Spinal cord (tissue), 10 donors: ENCODE results near the gene PEX1. TPM values are rescaled to one million over a fixed set of nuclear protein-coding genes. Genes with fewer than 3 reads are reported as not detected.
"Not testable (repeated sequence)": the region's sequence is repeated elsewhere in the genome, so short reads cannot be mapped to it uniquely, and the experiment has no call there.

Experiments
- DNase-seq, 6 donors: peaks; one replicate each; pipeline versions ENCODE4 v3.0.0 to v3.0.0-alpha.2; 2013 to 2015; ENCODE audit warnings: low spot score in 6 of 6, low read depth in 4 of 6
- H3K27ac ChIP-seq: one replicate; pipeline ENCODE4 v1.5.1; 2013; ENCODE audit warnings: low read depth, low read length, control low read depth
- H3K27me3 ChIP-seq: one replicate; pipeline ENCODE4 v1.6.1; 2013; ENCODE audit warnings: low read length; ENCODE audit not compliant: control insufficient read depth, insufficient read depth
- H3K36me3 ChIP-seq: one replicate; pipeline ENCODE4 v1.6.1; 2013; ENCODE audit warnings: low read length; ENCODE audit not compliant: control insufficient read depth, insufficient read depth
- H3K4me1 ChIP-seq: one replicate; pipeline ENCODE4 v1.6.1; 2013; ENCODE audit warnings: low read length; ENCODE audit not compliant: control insufficient read depth, insufficient read depth
- H3K4me3 ChIP-seq: one replicate; pipeline ENCODE4 v1.5.1; 2013; ENCODE audit warnings: low read depth, low read length, control low read depth
- H3K9me3 ChIP-seq: one replicate; pipeline ENCODE4 v1.6.1; 2013; ENCODE audit warnings: low read length; ENCODE audit not compliant: control insufficient read depth, insufficient read depth
- WGBS: methylation state at CpG from one replicate; pipeline ENCODE4 v1.1.5; 2013; ENCODE audit warnings: missing lambda C conversion rate; ENCODE audit not compliant: insufficient coverage; 5-methylcytosine and 5-hydroxymethylcytosine counted together
- polyA plus RNA-seq, 2 donors: library from polyadenylated mRNA; unstranded; fragments of 120-200 nt; gene quantifications; one replicate each; pipeline ENCODE4 v1.2.1, GENCODE V29; 2013; ENCODE audit not compliant: insufficient read length in 2 of 2
- total RNA-seq, 2 donors: library from RNA; depleted of rRNA in 1 of 2; stranded (reverse); fragments of 120-200 nt in 1 of 2; fragments of >200 nt in 1 of 2; gene quantifications; one replicate each; pipeline versions ENCODE4 v1.2.3 to v1.2.4, GENCODE V29; 2013 to 2014
- donor health status: healthy.

The PEX1 gene
- total and polyA plus RNA-seq, 4 donors, result 27.3 to 46.4 (median 36.1) TPM

- WGBS, result 95% methylated on average over 2 of the region's 2 CpGs
- no peaks in the 10 kb centered on the region for H3K9me3 ChIP-seq
- H3K27me3 ChIP-seq, result no peaks in the 10 kb centered on the region
- peaks cover 9% of the 10 kb centered on the region for H3K36me3 ChIP-seq
- H3K4me1 ChIP-seq, result no peaks in the 10 kb centered on the region
- H3K4me3 ChIP-seq, result no peak overlapping the region
- no peak overlapping the region for H3K27ac ChIP-seq
- DNase-seq, result no peak
Measured at GRCh38 chr7:92485267-92485892, 42.9 kb downstream of the PEX1 start.

- 96% methylated on average over 6 of the region's 6 CpGs for WGBS
- DNase-seq, H3K36me3 ChIP-seq, H3K27ac ChIP-seq, H3K4me3 ChIP-seq, H3K27me3 ChIP-seq, H3K9me3 ChIP-seq, H3K4me1 ChIP-seq: not testable (repeated sequence)
Measured at GRCh38 chr7:92484226-92484625, 44.1 kb downstream of the PEX1 start.

GRCh38 chr7:92483624-92484023 is 44.7 kb downstream of the PEX1 start:
- H3K4me3 ChIP-seq, H3K4me1 ChIP-seq, H3K36me3 ChIP-seq, H3K9me3 ChIP-seq, DNase-seq, H3K27ac ChIP-seq, H3K27me3 ChIP-seq: not testable (repeated sequence)
- WGBS, result 62% methylated on average over 3 of the region's 6 CpGs

GRCh38 chr7:92479146-92479545 is 49.2 kb downstream of the PEX1 start:
- H3K27me3 ChIP-seq, DNase-seq, H3K9me3 ChIP-seq, H3K27ac ChIP-seq, H3K4me3 ChIP-seq, H3K4me1 ChIP-seq, H3K36me3 ChIP-seq: not testable (repeated sequence)
- 94% methylated on average over 2 of the region's 4 CpGs for WGBS

- no peaks in the 10 kb centered on the region for H3K27me3 ChIP-seq
- H3K36me3 ChIP-seq, result peaks cover 5% of the 10 kb centered on the region
- no peak overlapping the region for H3K4me3 ChIP-seq
- WGBS, result 100% methylated on average over 3 of the region's 4 CpGs
- no peaks in the 10 kb centered on the region for H3K4me1 ChIP-seq
- no peak overlapping the region for H3K27ac ChIP-seq
- no peaks in the 10 kb centered on the region for H3K9me3 ChIP-seq
- no peak for DNase-seq
Measured at GRCh38 chr7:92478711-92479110, 49.6 kb downstream of the PEX1 start.

GRCh38 chr7:92478095-92478494 is 50.2 kb downstream of the PEX1 start:
- DNase-seq, result no peak
- Histone ChIP-seq H3K36me3 (peaks cover 5% of the 10 kb centered on the region), H3K27me3 (no peaks in the 10 kb centered on the region), H3K4me1 (no peaks in the 10 kb centered on the region), H3K4me3 (no peak overlapping the region), H3K27ac (no peak overlapping the region), H3K9me3 (no peaks in the 10 kb centered on the region)
- WGBS, result 95% methylated on average over 7 of the region's 9 CpGs

- H3K27me3 ChIP-seq, H3K36me3 ChIP-seq, H3K4me3 ChIP-seq, DNase-seq, H3K27ac ChIP-seq, H3K9me3 ChIP-seq, H3K4me1 ChIP-seq: not testable (repeated sequence)
- 95% methylated on average over 9 of the region's 11 CpGs for WGBS
Measured at GRCh38 chr7:92477681-92478080, 50.6 kb downstream of the PEX1 start, which contains the start of gene ERVW-1. ERVW-1 (minus strand) TSS chr7:92477946; CDS start chr7:92470381, 7,565 bp downstream.

GRCh38 chr7:92475851-92476590 is 52.3 kb downstream of the PEX1 start:
- H3K9me3 ChIP-seq, H3K4me3 ChIP-seq, DNase-seq, H3K27me3 ChIP-seq, H3K4me1 ChIP-seq, H3K27ac ChIP-seq, H3K36me3 ChIP-seq: not testable (repeated sequence)
- no CpG with 5 or more reads among the region's 11 CpGs for WGBS

GRCh38 chr7:92475261-92475770 is 53.0 kb downstream of the PEX1 start:
- H3K4me1 ChIP-seq, DNase-seq, H3K9me3 ChIP-seq, H3K36me3 ChIP-seq, H3K27ac ChIP-seq, H3K4me3 ChIP-seq, H3K27me3 ChIP-seq: not testable (repeated sequence)
- 94% methylated on average over 11 of the region's 12 CpGs for WGBS

- not testable (repeated sequence) for DNase-seq, H3K36me3 ChIP-seq, H3K9me3 ChIP-seq, H3K4me1 ChIP-seq, H3K27ac ChIP-seq, H3K27me3 ChIP-seq, H3K4me3 ChIP-seq
- 98% methylated on average over 5 of the region's 10 CpGs for WGBS
Measured at GRCh38 chr7:92473989-92474388, 54.3 kb downstream of the PEX1 start.
